Calu3 (cell line): ENCODE results near the gene CTNND2. TPM values are rescaled to one million over a fixed set of nuclear protein-coding genes. Genes with fewer than 3 reads are reported as not detected.

Experiments used
- BruUV-seq: library from RNA; stranded (reverse); fragments of 400-500 nt; replicated peaks from 2 replicates; lab custom pipeline; 2021; lab: Mats Ljungman, UMichigan
- CTCF ChIA-PET: fragments of 300-600 bp; sonication (Branson Sonifier 250); formaldehyde crosslinking; loops from one replicate; lab custom pipeline; 2022; ENCODE audit warnings: antibody characterized with exemption; lab: Charles Lee
- DNase-seq: peaks from one replicate; pipeline ENCODE4 v3.0.0; 2022
- H3K27ac Mint-ChIP-seq: one replicate; pipeline ENCODE4 v1.8.0; 2022; ENCODE audit warnings: mixed read lengths; ENCODE audit not compliant: unreplicated experiment
- H3K27me3 Mint-ChIP-seq: one replicate; pipeline ENCODE4 v1.8.0; 2022; ENCODE audit warnings: mixed read lengths; ENCODE audit not compliant: unreplicated experiment
- H3K36me3 Mint-ChIP-seq: one replicate; pipeline ENCODE4 v1.8.0; 2022; ENCODE audit warnings: mild to moderate bottlenecking, moderate library complexity, mixed read lengths; ENCODE audit not compliant: insufficient read depth, unreplicated experiment
- H3K4me1 Mint-ChIP-seq: one replicate; pipeline ENCODE4 v1.8.0; 2022; ENCODE audit warnings: mild to moderate bottlenecking, low read depth, mixed read lengths; ENCODE audit not compliant: unreplicated experiment
- H3K4me3 Mint-ChIP-seq: one replicate; pipeline ENCODE4 v1.8.0; 2022; ENCODE audit warnings: mild to moderate bottlenecking, low read depth, moderate library complexity, mixed read lengths; ENCODE audit not compliant: unreplicated experiment
- H3K9me3 Mint-ChIP-seq: one replicate; pipeline ENCODE4 v1.8.0; 2022; ENCODE audit warnings: low read depth, mixed read lengths; ENCODE audit not compliant: unreplicated experiment
- CTCF ChIP-seq: fragments of 200-600 bp; IDR thresholded peaks from one replicate; pipeline ENCODE4 v1.8.0; 2022; ENCODE audit warnings: antibody characterized with exemption; ENCODE audit not compliant: unreplicated experiment
- intact Hi-C: fragments of 100-400 bp; cut with micrococcal nuclease; formaldehyde crosslinking; loops from one replicate; pipeline ENCODE4 v1.10.0; 2022; ENCODE audit not compliant: unreplicated experiment
- total RNA-seq: library from RNA; stranded (reverse); gene quantifications from 2 replicates; pipeline ENCODE4 v1.2.3, GENCODE V29; 2022

CTNND2 gene
- total RNA-seq, 1 experiment from 2014 or later, result 19.6 TPM

DNA sequence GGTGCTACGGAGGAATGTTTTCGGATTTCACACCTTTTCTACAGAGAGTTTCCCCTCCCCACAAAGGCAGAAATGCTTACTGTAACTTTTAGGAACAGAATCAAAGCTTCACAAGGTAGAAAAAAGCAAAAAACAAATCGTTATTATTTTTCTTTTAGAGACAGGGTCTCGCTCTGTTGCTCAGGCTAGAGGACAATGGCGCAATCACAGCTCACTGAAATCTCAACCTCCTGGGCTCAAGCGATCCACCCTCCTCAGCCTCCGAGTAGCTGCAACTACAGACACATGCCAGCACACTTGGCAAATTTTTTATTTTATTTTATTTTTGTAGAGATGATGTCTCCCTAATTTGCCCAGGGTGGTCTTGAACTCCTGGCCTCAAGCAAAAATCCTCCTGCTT lies 394.5 kb downstream of the CTNND2 start:
- no TSS peak for BruUV-seq
- Mint-ChIP-seq H3K9me3 (no peaks in the 10 kb centered on the region), H3K4me3 (no peak overlapping the region), H3K27me3 (no peaks in the 10 kb centered on the region), H3K4me1 (peaks cover 13% of the 10 kb centered on the region), H3K27ac (no peak overlapping the region), H3K36me3 (no peaks in the 10 kb centered on the region)
- CTCF ChIA-PET, result no interaction called here
- intact Hi-C loops, result no loop called here
- TF ChIP-seq CTCF, result no peak
- no peak for DNase-seq

GRCh38 chr5:11507156-11507910 lies 396.9 kb downstream of the CTNND2 start:
- CTCF ChIA-PET, result no interaction called here
- TF ChIP-seq CTCF, result no peak
- no peak overlapping the region for H3K4me3 Mint-ChIP-seq
- H3K4me1 Mint-ChIP-seq, result peaks cover 13% of the 10 kb centered on the region
- H3K27ac Mint-ChIP-seq, result no peak overlapping the region
- no TSS peak for BruUV-seq
- no peaks in the 10 kb centered on the region for H3K36me3 Mint-ChIP-seq
- H3K27me3 Mint-ChIP-seq, result no peaks in the 10 kb centered on the region
- intact Hi-C loops, result no loop called here
- no peak for DNase-seq
- H3K9me3 Mint-ChIP-seq, result no peaks in the 10 kb centered on the region

- CTCF ChIA-PET, result interaction anchor here (0.5 kb wide), 1 partner anchor 23 kb away, joined by 4 read pairs; no protein-coding TSS in a partner anchor
- intact Hi-C loops, result no loop called here
- DNase-seq, result peak; percentile 9
These were observed 399.4 kb downstream of the CTNND2 start for GRCh38 chr5:11504886-11505193.

DNA sequence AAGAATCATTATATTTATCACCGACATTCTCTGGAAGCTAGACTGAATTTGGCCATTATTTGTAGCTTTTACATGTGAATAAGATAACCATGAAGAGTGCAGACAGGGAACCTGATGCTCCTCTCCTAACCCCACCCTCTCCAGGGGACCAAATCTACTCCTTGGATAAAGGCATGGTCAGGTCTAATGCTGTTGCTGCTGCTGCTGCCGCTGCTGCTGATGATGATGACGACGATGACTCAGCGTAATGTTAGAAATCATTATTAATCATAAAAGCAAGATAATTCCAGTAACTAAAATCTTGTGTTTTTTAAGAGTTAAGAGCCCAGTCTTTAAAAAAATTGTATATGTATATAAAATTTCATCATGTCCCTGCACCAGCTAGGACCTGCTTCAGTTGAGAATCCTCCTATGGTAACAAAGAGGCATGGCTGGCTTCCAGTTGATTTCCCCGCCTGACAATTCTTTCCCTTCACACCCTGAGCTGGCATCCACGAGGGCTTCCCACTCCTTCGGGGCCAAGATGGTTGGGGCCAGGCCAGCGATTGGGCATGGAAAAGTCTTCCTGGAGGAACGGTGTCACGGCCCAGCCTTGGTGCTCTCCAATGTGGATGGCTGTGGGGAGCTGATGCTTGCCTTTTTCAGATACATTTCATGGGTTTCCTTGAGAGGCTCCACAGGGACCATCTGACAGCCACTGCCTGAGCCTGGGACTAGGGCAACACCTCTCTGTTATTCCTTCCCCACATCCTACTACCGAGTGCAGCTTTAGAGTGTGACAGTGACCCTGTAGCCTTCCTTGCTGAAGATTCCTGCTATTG lies 400.0 kb downstream of the CTNND2 start:
- intact Hi-C loops, result no loop called here
- DNase-seq, result no peak
- H3K27ac Mint-ChIP-seq, result no peak overlapping the region

More at GRCh38 chr5:11504886-11505193, 399.4 kb downstream of the CTNND2 start:
- Mint-ChIP-seq H3K9me3 (no peaks in the 10 kb centered on the region), H3K36me3 (no peaks in the 10 kb centered on the region), H3K27me3 (no peaks in the 10 kb centered on the region), H3K27ac (no peak overlapping the region), H3K4me3 (no peak overlapping the region), H3K4me1 (no peaks in the 10 kb centered on the region)
- no peak for TF ChIP-seq CTCF
- no TSS peak for BruUV-seq

More for the DNA sequence above, 400.0 kb downstream of the CTNND2 start:
- Mint-ChIP-seq H3K4me1 (no peaks in the 10 kb centered on the region), H3K9me3 (no peaks in the 10 kb centered on the region), H3K4me3 (no peak overlapping the region), H3K36me3 (no peaks in the 10 kb centered on the region), H3K27me3 (no peaks in the 10 kb centered on the region)
- TF ChIP-seq CTCF, result no peak
- BruUV-seq, result no TSS peak
- CTCF ChIA-PET, result interaction anchor here (0.5 kb wide), 1 partner anchor 23 kb away, joined by 4 read pairs; no protein-coding TSS in a partner anchor
